ENCODE data around the gene DIPK2A. TPM values are rescaled to one million over a fixed set of nuclear protein-coding genes. Genes with fewer than 3 reads are reported as not detected.

Gene DIPK2A
- total and polyA plus RNA-seq, 4 donors, result 6.1 to 125 (median 17.8) TPM

DNA sequence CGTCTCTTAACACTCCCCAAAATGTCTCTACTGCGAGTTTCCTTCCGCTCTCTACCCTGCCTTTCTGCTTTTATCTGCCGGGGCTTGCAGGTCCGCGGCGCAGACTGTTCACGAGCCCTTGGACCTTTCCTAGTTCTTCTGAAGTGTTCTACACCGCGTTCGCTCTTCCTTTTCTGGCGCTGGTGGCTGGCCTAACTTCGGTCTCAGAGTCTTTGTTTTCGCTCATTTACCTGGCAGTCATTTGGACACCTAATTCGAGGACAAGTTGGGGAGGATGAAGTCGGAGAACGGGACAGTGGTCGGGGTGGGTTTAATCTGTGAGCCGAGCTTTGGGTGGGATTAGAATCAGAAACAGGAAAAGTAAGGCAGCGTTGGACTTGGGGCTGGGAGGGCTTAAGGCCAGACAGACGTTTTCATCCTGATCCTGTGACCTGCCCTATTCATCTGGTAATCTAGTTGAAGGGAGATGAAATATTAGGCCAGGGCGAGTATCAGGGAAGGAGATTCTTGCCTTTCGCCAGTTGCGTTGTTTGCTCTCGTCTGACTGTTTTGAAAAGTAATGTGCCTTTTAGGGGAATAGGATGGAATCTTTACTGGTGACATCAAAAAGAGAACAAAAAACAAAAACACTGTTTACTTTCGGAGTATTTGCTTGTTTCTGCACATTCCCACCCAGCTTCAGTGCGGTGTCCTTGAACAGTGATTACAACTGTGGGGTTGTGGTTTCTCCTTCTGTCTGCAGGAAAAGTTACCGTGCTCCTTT is 1.8 kb downstream of the DIPK2A start:
- peak; percentile 8 for ATAC-seq (ENCODE audit: insufficient read depth, low FRiP score)
- H3K27ac ChIP-seq (ENCODE audit: low read depth in 1 of 2, low read length in 1 of 2), result peak overlapping the region; percentile 82 to 98
- H3K27me3 ChIP-seq (ENCODE audit: control insufficient read depth in 3 of 3, insufficient read depth in 3 of 3, low read length in 2 of 3), result no peaks in the 10 kb centered on the region
- H3K9ac ChIP-seq (ENCODE audit: insufficient read depth in 1 of 2, low read length in 2 of 2), result peak overlapping the region; percentile 88 to 96
- WGBS, 2 donors, result 0 to 1% methylated on average over 28 of the region's 28 CpGs
- H3K9me3 ChIP-seq (ENCODE audit: control insufficient read depth in 4 of 4, insufficient read depth in 3 of 4, low read length in 3 of 4), result no peaks in the 10 kb centered on the region
- TF ChIP-seq, protein P1, sequence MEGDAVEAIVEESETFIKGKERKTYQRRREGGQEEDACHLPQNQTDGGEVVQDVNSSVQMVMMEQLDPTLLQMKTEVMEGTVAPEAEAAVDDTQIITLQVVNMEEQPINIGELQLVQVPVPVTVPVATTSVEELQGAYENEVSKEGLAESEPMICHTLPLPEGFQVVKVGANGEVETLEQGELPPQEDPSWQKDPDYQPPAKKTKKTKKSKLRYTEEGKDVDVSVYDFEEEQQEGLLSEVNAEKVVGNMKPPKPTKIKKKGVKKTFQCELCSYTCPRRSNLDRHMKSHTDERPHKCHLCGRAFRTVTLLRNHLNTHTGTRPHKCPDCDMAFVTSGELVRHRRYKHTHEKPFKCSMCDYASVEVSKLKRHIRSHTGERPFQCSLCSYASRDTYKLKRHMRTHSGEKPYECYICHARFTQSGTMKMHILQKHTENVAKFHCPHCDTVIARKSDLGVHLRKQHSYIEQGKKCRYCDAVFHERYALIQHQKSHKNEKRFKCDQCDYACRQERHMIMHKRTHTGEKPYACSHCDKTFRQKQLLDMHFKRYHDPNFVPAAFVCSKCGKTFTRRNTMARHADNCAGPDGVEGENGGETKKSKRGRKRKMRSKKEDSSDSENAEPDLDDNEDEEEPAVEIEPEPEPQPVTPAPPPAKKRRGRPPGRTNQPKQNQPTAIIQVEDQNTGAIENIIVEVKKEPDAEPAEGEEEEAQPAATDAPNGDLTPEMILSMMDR (IDR thresholded peaks at IDR 0.05; ENCODE audit: control extremely low read depth, extremely low read depth), result no peak
- DNase-seq, result peak in 2 of 3 donors; percentile 93 to 95
- H3K4me1 ChIP-seq (ENCODE audit: control insufficient read depth in 5 of 5, insufficient read depth in 5 of 5, low read length in 5 of 5), result peaks cover 0 to 35% (median 1%) of the 10 kb centered on the region in 5 donors
- peak overlapping the region; percentile 80 for H3K4me3 ChIP-seq
- H3K36me3 ChIP-seq (ENCODE audit: control insufficient read depth in 4 of 4, insufficient read depth in 4 of 4, low read length in 4 of 4), result peaks cover 0 to 8% (median 0%) of the 10 kb centered on the region in 4 donors

DNA sequence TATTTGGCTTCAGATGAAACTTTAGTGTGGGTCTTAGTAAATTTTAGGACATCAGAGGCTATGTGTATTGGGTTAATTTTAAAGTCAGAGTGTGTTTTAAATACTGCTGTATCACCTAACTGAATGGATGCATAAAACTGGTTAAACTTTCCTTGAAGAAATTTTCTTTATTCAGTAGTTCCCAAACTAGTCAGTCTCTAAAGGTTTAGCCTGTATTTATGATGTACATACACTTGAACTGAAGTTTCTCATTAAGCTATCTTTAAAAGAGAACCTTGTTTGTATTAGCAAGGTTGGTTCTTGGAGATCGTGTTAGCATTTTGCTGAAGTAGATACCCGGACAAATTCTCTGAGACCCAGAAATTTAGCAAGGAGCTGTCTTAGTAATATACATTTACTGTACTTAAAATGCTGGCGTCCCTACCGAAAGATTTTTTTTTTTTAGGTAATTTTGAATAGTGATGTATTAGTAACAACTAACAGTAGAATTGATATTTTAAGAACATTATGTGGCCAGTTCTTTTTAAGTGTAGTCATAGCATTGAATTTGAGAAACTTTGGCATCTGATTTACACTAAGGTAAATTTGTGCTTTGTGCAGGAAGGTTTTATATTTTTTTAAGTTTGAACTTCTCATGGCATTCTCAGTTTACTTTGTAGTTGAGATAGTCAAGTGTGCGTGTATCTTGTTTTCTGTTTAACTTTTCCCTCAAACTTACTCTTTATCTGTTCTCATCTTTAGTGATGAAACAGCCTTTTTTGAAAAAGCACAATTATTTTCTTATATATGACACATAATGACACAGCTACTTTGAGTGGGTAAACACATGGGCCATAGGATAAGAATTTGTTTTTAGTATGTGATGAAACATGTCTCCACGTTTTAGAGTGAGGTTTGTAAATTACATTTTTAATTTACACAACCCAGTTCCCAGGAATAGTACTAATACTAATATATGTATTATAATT is 2.9 kb downstream of the DIPK2A start:
- no peaks in the 10 kb centered on the region for H3K9me3 ChIP-seq (ENCODE audit: control insufficient read depth in 4 of 4, insufficient read depth in 3 of 4, low read length in 3 of 4)
- H3K4me1 ChIP-seq (ENCODE audit: control insufficient read depth in 5 of 5, insufficient read depth in 5 of 5, low read length in 5 of 5), result peaks cover 0 to 39% (median 1%) of the 10 kb centered on the region in 5 donors
- WGBS, 2 donors, result 34 to 38% methylated on average over 6 of the region's 6 CpGs
- DNase-seq (peak in 2 of 3 donors; percentile 32 to 42), ATAC-seq (ENCODE audit: insufficient read depth, low FRiP score) (no peak)
- H3K27me3 ChIP-seq (ENCODE audit: control insufficient read depth in 3 of 3, insufficient read depth in 3 of 3, low read length in 2 of 3), result no peaks in the 10 kb centered on the region
- H3K27ac ChIP-seq (ENCODE audit: low read depth in 1 of 2, low read length in 1 of 2), result no peak overlapping the region
- H3K4me3 ChIP-seq, result no peak overlapping the region
- TF ChIP-seq, protein P1 (IDR thresholded peaks at IDR 0.05; ENCODE audit: control extremely low read depth, extremely low read depth), result no peak
- peak overlapping the region in 1 of 2 donors; percentile 96 for H3K9ac ChIP-seq (ENCODE audit: insufficient read depth in 1 of 2, low read length in 2 of 2)
- H3K36me3 ChIP-seq (ENCODE audit: control insufficient read depth in 4 of 4, insufficient read depth in 4 of 4, low read length in 4 of 4), result peaks cover 0 to 8% (median 0%) of the 10 kb centered on the region in 4 donors

DNA sequence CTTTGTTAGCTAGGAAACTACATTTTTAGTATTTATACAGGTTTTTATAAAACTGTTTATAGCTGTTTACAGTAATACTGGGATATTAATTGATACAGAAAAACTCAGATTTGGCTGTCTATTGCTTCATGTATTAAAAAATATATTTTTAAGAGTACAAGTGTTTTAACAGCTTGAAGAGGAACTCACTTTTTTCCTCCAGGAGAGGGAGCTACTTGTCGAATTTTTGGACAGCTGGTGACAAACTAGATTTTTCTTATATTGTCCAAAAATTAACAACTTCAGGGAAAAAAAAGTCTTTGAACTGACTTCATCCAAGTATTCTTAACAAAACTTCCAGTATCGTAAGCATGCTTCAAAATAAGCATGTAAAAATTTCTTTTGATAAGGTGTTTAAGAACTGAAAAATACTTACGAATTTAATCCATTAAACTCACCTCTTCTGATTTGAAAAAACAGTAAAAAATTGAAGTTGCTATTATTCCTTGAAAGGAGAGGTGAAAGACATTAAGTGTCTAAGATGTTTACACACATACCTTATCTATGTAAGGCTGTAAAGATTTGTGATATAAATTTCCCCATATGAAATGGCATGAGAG is 4.0 kb downstream of the DIPK2A start:
- no peaks in the 10 kb centered on the region for H3K9me3 ChIP-seq (ENCODE audit: control insufficient read depth in 4 of 4, insufficient read depth in 3 of 4, low read length in 3 of 4)
- no peak for ATAC-seq (ENCODE audit: insufficient read depth, low FRiP score)
- TF ChIP-seq, protein P1 (IDR thresholded peaks at IDR 0.05; ENCODE audit: control extremely low read depth, extremely low read depth), result no peak
- 41 to 43% methylated on average over 3 of the region's 3 CpGs for WGBS, 2 donors
- H3K9ac ChIP-seq (ENCODE audit: insufficient read depth in 1 of 2, low read length in 2 of 2), result peak overlapping the region in 1 of 2 donors; percentile 96
- no peak overlapping the region for H3K4me3 ChIP-seq
- peaks cover 0 to 8% (median 0%) of the 10 kb centered on the region in 4 donors for H3K36me3 ChIP-seq (ENCODE audit: control insufficient read depth in 4 of 4, insufficient read depth in 4 of 4, low read length in 4 of 4)
- peak in 2 of 3 donors; percentile 80 to 88 for DNase-seq
- H3K27me3 ChIP-seq (ENCODE audit: control insufficient read depth in 3 of 3, insufficient read depth in 3 of 3, low read length in 2 of 3), result no peaks in the 10 kb centered on the region
- H3K27ac ChIP-seq (ENCODE audit: low read depth in 1 of 2, low read length in 1 of 2), result no peak overlapping the region
- peaks cover 0 to 34% (median 1%) of the 10 kb centered on the region in 5 donors for H3K4me1 ChIP-seq (ENCODE audit: control insufficient read depth in 5 of 5, insufficient read depth in 5 of 5, low read length in 5 of 5)

All from lung (tissue), 12 donors.